Osteocyte (in vitro differentiated cells): ENCODE data around the gene ATAD5. TPM values are rescaled to one million over a fixed set of nuclear protein-coding genes. Genes with fewer than 3 reads are reported as not detected.

ENCODE experiments used
- DNase-seq: peaks from one replicate; pipeline ENCODE4 v3.0.0; 2021; ENCODE audit warnings: mixed read lengths; ENCODE audit not compliant: unreplicated experiment; ENCODE audit errors: extremely low spot score
- H3K27ac Mint-ChIP-seq: one replicate; pipeline ENCODE4 v1.8.0; 2021; ENCODE audit warnings: mild to moderate bottlenecking, mixed read lengths; ENCODE audit not compliant: unreplicated experiment
- H3K27me3 Mint-ChIP-seq: one replicate; pipeline ENCODE4 v1.8.0; 2021; ENCODE audit warnings: mixed read lengths; ENCODE audit not compliant: unreplicated experiment
- H3K36me3 Mint-ChIP-seq: one replicate; pipeline ENCODE4 v1.8.0; 2021; ENCODE audit warnings: mixed read lengths; ENCODE audit not compliant: unreplicated experiment
- H3K4me1 Mint-ChIP-seq: one replicate; pipeline ENCODE4 v1.8.0; 2021; ENCODE audit warnings: mixed read lengths; ENCODE audit not compliant: unreplicated experiment
- H3K4me3 Mint-ChIP-seq: one replicate; pipeline ENCODE4 v1.8.0; 2021; ENCODE audit warnings: mild to moderate bottlenecking, moderate library complexity, mixed read lengths; ENCODE audit not compliant: unreplicated experiment
- H3K9me3 Mint-ChIP-seq: one replicate; pipeline ENCODE4 v1.8.0; 2021; ENCODE audit warnings: mixed read lengths; ENCODE audit not compliant: unreplicated experiment
- CTCF ChIP-seq: fragments of 200-600 bp; sonication (generic); IDR thresholded peaks from 2 replicates; pipeline ENCODE4 v1.5.0; 2021; ENCODE audit warnings: antibody characterized with exemption, mild to moderate bottlenecking, moderate library complexity
- total RNA-seq: library from RNA; stranded (reverse); gene quantifications from 2 replicates; pipeline ENCODE4 v1.2.1, GENCODE V29; 2021

Gene ATAD5
- total RNA-seq, 1 donor from 2014 or later = 3.0 TPM

- no peak for TF ChIP-seq CTCF
- H3K27me3 Mint-ChIP-seq = peaks cover 18% of the 10 kb centered on the region
- no peak overlapping the region for H3K27ac Mint-ChIP-seq
- no peaks in the 10 kb centered on the region for H3K36me3 Mint-ChIP-seq
- peak; percentile 7 for DNase-seq
- H3K4me1 Mint-ChIP-seq = no peaks in the 10 kb centered on the region
- H3K4me3 Mint-ChIP-seq = no peak overlapping the region
- no peaks in the 10 kb centered on the region for H3K9me3 Mint-ChIP-seq
Measured at GRCh38 chr17:30913955-30914354, 82.2 kb downstream of the ATAD5 start.

- no peak for TF ChIP-seq CTCF
- H3K27me3 Mint-ChIP-seq = peaks cover 27% of the 10 kb centered on the region
Measured at GRCh38 chr17:30915833-30916611, 84.3 kb downstream of the ATAD5 start.

GRCh38 chr17:30917050-30917449, 85.3 kb downstream of the ATAD5 start:
- no peaks in the 10 kb centered on the region for H3K36me3 Mint-ChIP-seq
- H3K4me3 Mint-ChIP-seq = no peak overlapping the region
- peaks cover 33% of the 10 kb centered on the region for H3K27me3 Mint-ChIP-seq
- no peak for DNase-seq
- H3K9me3 Mint-ChIP-seq = no peaks in the 10 kb centered on the region
- H3K27ac Mint-ChIP-seq = no peak overlapping the region
- H3K4me1 Mint-ChIP-seq = peaks cover 12% of the 10 kb centered on the region
- no peak for TF ChIP-seq CTCF

More at GRCh38 chr17:30915833-30916611, 84.3 kb downstream of the ATAD5 start:
- no peaks in the 10 kb centered on the region for H3K9me3 Mint-ChIP-seq
- H3K4me3 Mint-ChIP-seq = no peak overlapping the region
- no peaks in the 10 kb centered on the region for H3K36me3 Mint-ChIP-seq
- H3K4me1 Mint-ChIP-seq = peaks cover 9% of the 10 kb centered on the region
- H3K27ac Mint-ChIP-seq = no peak overlapping the region
- DNase-seq = no peak

GRCh38 chr17:30920282-30920681, 88.5 kb downstream of the ATAD5 start:
- no peak for TF ChIP-seq CTCF
- H3K27me3 Mint-ChIP-seq = peaks cover 52% of the 10 kb centered on the region
- H3K36me3 Mint-ChIP-seq = peaks cover 1% of the 10 kb centered on the region
- H3K9me3 Mint-ChIP-seq = no peaks in the 10 kb centered on the region
- no peak overlapping the region for H3K4me3 Mint-ChIP-seq
- no peak overlapping the region for H3K27ac Mint-ChIP-seq
- no peak for DNase-seq
- peaks cover 20% of the 10 kb centered on the region for H3K4me1 Mint-ChIP-seq

GRCh38 chr17:30920683-30921543, 89.1 kb downstream of the ATAD5 start:
- Mint-ChIP-seq H3K4me1 (peaks cover 20% of the 10 kb centered on the region), H3K4me3 (peak overlapping the region; percentile 63), H3K27ac (no peak overlapping the region), H3K27me3 (peaks cover 50% of the 10 kb centered on the region), H3K36me3 (peaks cover 1% of the 10 kb centered on the region), H3K9me3 (no peaks in the 10 kb centered on the region)
- no peak for DNase-seq
- TF ChIP-seq CTCF = no peak
